CD8-positive, alpha-beta memory T cell (primary cell): ENCODE data around the gene FYN. TPM values are rescaled to one million over a fixed set of nuclear protein-coding genes. Genes with fewer than 3 reads are reported as not detected.

ENCODE experiments used
- CTCF ChIA-PET: fragments of 350-600 bp; sonication (Branson Sonifier 250); formaldehyde crosslinking; loops from one replicate; lab custom pipeline; 2021; ENCODE audit warnings: antibody characterized with exemption; lab: Charles Lee
- POLR2A ChIA-PET: fragments of 350-600 bp; sonication (Branson Sonifier 250); formaldehyde crosslinking; loops from one replicate; lab custom pipeline; 2021; ENCODE audit warnings: antibody characterized with exemption; lab: Charles Lee
- DNase-seq, 5 donors: peaks; one replicate each; pipeline versions ENCODE4 v3.0.0 to v3.0.0-alpha.2; 2020 to 2022; ENCODE audit warnings: mixed read lengths in 1 of 5
- H3K27ac ChIP-seq: one replicate; pipeline ENCODE4 v1.7.0; 2013; ENCODE audit warnings: low read depth, mild to moderate bottlenecking, low read length, moderate library complexity
- H3K27me3 ChIP-seq: 2 replicates; pipeline ENCODE4 v1.7.0; 2013; ENCODE audit warnings: low read length, mild to moderate bottlenecking; ENCODE audit not compliant: insufficient read depth, poor library complexity, severe bottlenecking
- H3K36me3 ChIP-seq: 2 replicates; pipeline ENCODE4 v1.7.0; 2013; ENCODE audit warnings: mild to moderate bottlenecking, low read length, moderate library complexity; ENCODE audit not compliant: insufficient read depth
- H3K4me1 ChIP-seq: 2 replicates; pipeline ENCODE4 v1.7.0; 2013; ENCODE audit warnings: mild to moderate bottlenecking, low read length, moderate library complexity; ENCODE audit not compliant: insufficient read depth
- H3K4me3 ChIP-seq: 2 replicates; pipeline ENCODE4 v1.7.0; 2013; ENCODE audit warnings: mild to moderate bottlenecking, low read length
- H3K9me3 ChIP-seq: 2 replicates; pipeline ENCODE4 v1.7.0; 2013; ENCODE audit warnings: mild to moderate bottlenecking, low read length
- H3K27ac Mint-ChIP-seq, 8 donors: one replicate each; pipeline ENCODE4 v1.8.0; 2020 to 2021; ENCODE audit warnings: mixed read lengths in 8 of 8, mild to moderate bottlenecking in 6 of 8, inconsistent platforms in 3 of 8, moderate library complexity in 3 of 8
- H3K27me3 Mint-ChIP-seq, 2 donors: one replicate each; pipeline ENCODE4 v1.8.0; 2020 to 2021; ENCODE audit warnings: mixed read lengths in 2 of 2, mild to moderate bottlenecking in 1 of 2, moderate library complexity in 1 of 2
- H3K36me3 Mint-ChIP-seq, 3 donors: one replicate each; pipeline ENCODE4 v1.8.0; 2020 to 2021; ENCODE audit warnings: mixed read lengths in 3 of 3, inconsistent platforms in 1 of 3, mild to moderate bottlenecking in 1 of 3
- H3K4me1 Mint-ChIP-seq, 3 donors: one replicate each; pipeline ENCODE4 v1.8.0; 2020 to 2021; ENCODE audit warnings: mixed read lengths in 3 of 3, inconsistent platforms in 1 of 3, mild to moderate bottlenecking in 1 of 3
- H3K4me3 Mint-ChIP-seq, 7 donors: one replicate each; pipeline ENCODE4 v1.8.0; 2020 to 2021; ENCODE audit warnings: mixed read lengths in 7 of 7, mild to moderate bottlenecking in 6 of 7, moderate library complexity in 4 of 7, inconsistent platforms in 2 of 7
- H3K9me3 Mint-ChIP-seq, 5 donors: one replicate each; pipeline ENCODE4 v1.8.0; 2020 to 2022; ENCODE audit warnings: mixed read lengths in 5 of 5, mild to moderate bottlenecking in 3 of 5, moderate library complexity in 2 of 5, inconsistent platforms in 1 of 5
- polyA plus RNA-seq: library from polyadenylated mRNA; unstranded; fragments of 300-500 nt; fragmentation: Illumina TruSeq; gene quantifications from one replicate; pipeline ENCODE4 v1.2.3, GENCODE V29; 2021
- total RNA-seq, 2 experiments: library from RNA; stranded (reverse); gene quantifications; one replicate each; pipeline ENCODE4 v1.2.3, GENCODE V29; 2021

FYN gene
- total and polyA plus RNA-seq, 3 experiments from 2014 or later: 481 to 611 (median 491) TPM

GRCh38 chr6:111858347-111858746 is 14.9 kb downstream of the FYN start:
- ChIA-PET POLR2A (interaction anchor here (0.7 to 1.3 kb wide), 2 partner anchors 10 to 14 kb away, joined by 3 read pairs; no protein-coding TSS in a partner anchor), CTCF (interaction anchor here (1.4 kb wide), 1 partner anchor 99 kb away, joined by 3 read pairs; no protein-coding TSS in a partner anchor)
- H3K36me3 Mint-ChIP-seq: peaks cover 0 to 35% (median 4%) of the 10 kb centered on the region in 3 donors
- H3K27me3 Mint-ChIP-seq: no peaks in the 10 kb centered on the region
- H3K4me3 ChIP-seq: no peak overlapping the region
- no peak for DNase-seq
- H3K9me3 Mint-ChIP-seq: no peaks in the 10 kb centered on the region
- H3K4me3 Mint-ChIP-seq: peak overlapping the region in 6 of 7 donors; percentile 33 to 67 (median 46)
- peaks cover 92 to 100% (median 100%) of the 10 kb centered on the region in 3 donors for H3K4me1 Mint-ChIP-seq
- H3K4me1 ChIP-seq: peaks cover 94% of the 10 kb centered on the region
- H3K27ac Mint-ChIP-seq: peak overlapping the region in 7 of 8 donors; percentile 53 to 90 (median 76)
- no peaks in the 10 kb centered on the region for H3K27me3 ChIP-seq
- no peak overlapping the region for H3K27ac ChIP-seq
- no peaks in the 10 kb centered on the region for H3K9me3 ChIP-seq
- no peaks in the 10 kb centered on the region for H3K36me3 ChIP-seq

- peaks cover 94% of the 10 kb centered on the region for H3K4me1 ChIP-seq
- Mint-ChIP-seq H3K9me3 (no peaks in the 10 kb centered on the region), H3K36me3 (peaks cover 0 to 40% (median 5%) of the 10 kb centered on the region in 3 donors), H3K27me3 (no peaks in the 10 kb centered on the region), H3K4me3 (peak overlapping the region; percentile 33 to 76 (median 49)), H3K27ac (peak overlapping the region; percentile 53 to 90 (median 76)), H3K4me1 (peaks cover 93 to 100% (median 100%) of the 10 kb centered on the region in 3 donors)
- ChIA-PET POLR2A (interaction anchor here (0.6 to 1.3 kb wide), 3 partner anchors 11 to 134 kb away, joined by 3 read pairs; no protein-coding TSS in a partner anchor), CTCF (interaction anchor here (1.4 kb wide), 1 partner anchor 98 kb away, joined by 3 read pairs; no protein-coding TSS in a partner anchor)
- H3K4me3 ChIP-seq: no peak overlapping the region
- H3K9me3 ChIP-seq: no peaks in the 10 kb centered on the region
- H3K27ac ChIP-seq: no peak overlapping the region
- no peaks in the 10 kb centered on the region for H3K27me3 ChIP-seq
- H3K36me3 ChIP-seq: no peaks in the 10 kb centered on the region
- DNase-seq: no peak
These were observed 15.4 kb downstream of the FYN start for GRCh38 chr6:111857674-111858337.

GRCh38 chr6:111855753-111856152 is 17.5 kb downstream of the FYN start:
- H3K27ac Mint-ChIP-seq: peak overlapping the region in 4 of 8 donors; percentile 12 to 55 (median 35)

GRCh38 chr6:111854683-111855082 is 18.6 kb downstream of the FYN start:
- H3K4me1 ChIP-seq: peaks cover 94% of the 10 kb centered on the region
- H3K36me3 ChIP-seq: no peaks in the 10 kb centered on the region
- H3K9me3 Mint-ChIP-seq: no peaks in the 10 kb centered on the region
- CTCF ChIA-PET: no interaction called here
- no peaks in the 10 kb centered on the region for H3K9me3 ChIP-seq
- no peaks in the 10 kb centered on the region for H3K27me3 Mint-ChIP-seq
- no peak overlapping the region for H3K4me3 ChIP-seq
- H3K27ac Mint-ChIP-seq: peak overlapping the region in 2 of 8 donors; percentile 50 to 61
- no peak for DNase-seq
- peaks cover 0 to 42% (median 5%) of the 10 kb centered on the region in 3 donors for H3K36me3 Mint-ChIP-seq
- peak overlapping the region in 2 of 7 donors; percentile 8 to 48 for H3K4me3 Mint-ChIP-seq
- POLR2A ChIA-PET: interaction anchor here (0.9 to 1.7 kb wide), 2 partner anchors 9 to 15 kb away, joined by 3 to 5 read pairs; no protein-coding TSS in a partner anchor
- H3K27me3 ChIP-seq: no peaks in the 10 kb centered on the region
- no peak overlapping the region for H3K27ac ChIP-seq
- H3K4me1 Mint-ChIP-seq: peaks cover 92 to 100% (median 100%) of the 10 kb centered on the region in 3 donors

More at GRCh38 chr6:111855753-111856152, 17.5 kb downstream of the FYN start:
- ChIA-PET CTCF (no interaction called here), POLR2A (interaction anchor here (1.7 kb wide), 1 partner anchor 16 kb away, joined by 5 read pairs; no protein-coding TSS in a partner anchor)
- no peak for DNase-seq
- H3K9me3 Mint-ChIP-seq: no peaks in the 10 kb centered on the region
- peaks cover 0 to 40% (median 5%) of the 10 kb centered on the region in 3 donors for H3K36me3 Mint-ChIP-seq
- peaks cover 94% of the 10 kb centered on the region for H3K4me1 ChIP-seq
- H3K4me3 Mint-ChIP-seq: peak overlapping the region in 3 of 7 donors; percentile 9 to 54 (median 14)
- no peak overlapping the region for H3K27ac ChIP-seq
- H3K9me3 ChIP-seq: no peaks in the 10 kb centered on the region
- no peaks in the 10 kb centered on the region for H3K27me3 Mint-ChIP-seq
- H3K27me3 ChIP-seq: no peaks in the 10 kb centered on the region
- peaks cover 92 to 100% (median 100%) of the 10 kb centered on the region in 3 donors for H3K4me1 Mint-ChIP-seq
- no peaks in the 10 kb centered on the region for H3K36me3 ChIP-seq
- no peak overlapping the region for H3K4me3 ChIP-seq

GRCh38 chr6:111852725-111853124 is 20.5 kb downstream of the FYN start:
- Mint-ChIP-seq H3K27me3 (peaks cover 0 to 3% of the 10 kb centered on the region in 2 donors), H3K27ac (peak overlapping the region in 7 of 8 donors; percentile 8 to 86 (median 80)), H3K9me3 (no peaks in the 10 kb centered on the region), H3K4me3 (peak overlapping the region in 2 of 7 donors; percentile 43 to 46), H3K36me3 (peaks cover 0 to 47% (median 3%) of the 10 kb centered on the region in 3 donors), H3K4me1 (peaks cover 81 to 90% (median 90%) of the 10 kb centered on the region in 3 donors)
- H3K36me3 ChIP-seq: no peaks in the 10 kb centered on the region
- no peaks in the 10 kb centered on the region for H3K9me3 ChIP-seq
- POLR2A ChIA-PET: no interaction called here
- H3K27ac ChIP-seq: no peak overlapping the region
- no peaks in the 10 kb centered on the region for H3K27me3 ChIP-seq
- peak in 1 of 5 donors; percentile 33 for DNase-seq
- CTCF ChIA-PET: interaction anchor here (1.0 to 1.2 kb wide), 2 partner anchors 12 to 64 kb away, joined by 3 to 4 read pairs; no protein-coding TSS in a partner anchor
- no peak overlapping the region for H3K4me3 ChIP-seq
- H3K4me1 ChIP-seq: peaks cover 92% of the 10 kb centered on the region

- H3K27ac Mint-ChIP-seq: peak overlapping the region; percentile 70 to 94 (median 86)
- H3K36me3 Mint-ChIP-seq: peaks cover 0 to 60% (median 5%) of the 10 kb centered on the region in 3 donors
- ChIA-PET CTCF (interaction anchor here (0.7 to 1.7 kb wide), 7 partner anchors 10 to 178 kb away, joined by 3 to 5 read pairs (median 3); partner anchors contain the start of gene FYN), POLR2A (no interaction called here)
- peak overlapping the region; percentile 12 to 74 (median 60) for H3K4me3 Mint-ChIP-seq
- peak in 2 of 5 donors; percentile 25 to 46 for DNase-seq
- no peak overlapping the region for H3K27ac ChIP-seq
- H3K9me3 ChIP-seq: no peaks in the 10 kb centered on the region
- peaks cover 0 to 5% of the 10 kb centered on the region in 2 donors for H3K27me3 Mint-ChIP-seq
- H3K4me1 ChIP-seq: peaks cover 96% of the 10 kb centered on the region
- peaks cover 61 to 67% (median 67%) of the 10 kb centered on the region in 3 donors for H3K4me1 Mint-ChIP-seq
- no peaks in the 10 kb centered on the region for H3K27me3 ChIP-seq
- no peaks in the 10 kb centered on the region for H3K9me3 Mint-ChIP-seq
- no peak overlapping the region for H3K4me3 ChIP-seq
- peaks cover 8% of the 10 kb centered on the region for H3K36me3 ChIP-seq
These were observed 22.8 kb downstream of the FYN start for GRCh38 chr6:111850295-111850937.

- peak overlapping the region; percentile 63 to 89 (median 84) for H3K27ac Mint-ChIP-seq
- H3K36me3 Mint-ChIP-seq: peaks cover 0 to 62% (median 5%) of the 10 kb centered on the region in 3 donors
- DNase-seq: no peak
- Histone ChIP-seq H3K27me3 (no peaks in the 10 kb centered on the region), H3K36me3 (peaks cover 8% of the 10 kb centered on the region), H3K9me3 (no peaks in the 10 kb centered on the region), H3K4me1 (peaks cover 97% of the 10 kb centered on the region), H3K27ac (no peak overlapping the region), H3K4me3 (no peak overlapping the region)
- H3K4me3 Mint-ChIP-seq: peak overlapping the region in 6 of 7 donors; percentile 37 to 60 (median 46)
- peaks cover 52 to 56% (median 55%) of the 10 kb centered on the region in 3 donors for H3K4me1 Mint-ChIP-seq
- peaks cover 0 to 5% of the 10 kb centered on the region in 2 donors for H3K27me3 Mint-ChIP-seq
- no peaks in the 10 kb centered on the region for H3K9me3 Mint-ChIP-seq
- ChIA-PET POLR2A (no interaction called here), CTCF (interaction anchor here (1.7 to 2.2 kb wide), 2 partner anchors 9 to 24 kb away, joined by 4 to 5 read pairs; partner anchors contain the start of gene FYN)
These were observed 24.0 kb downstream of the FYN start for GRCh38 chr6:111849298-111849697.
